Upper lobe of left lung (tissue), 6 donors: ENCODE results near the gene FBXO11. TPM values are rescaled to one million over a fixed set of nuclear protein-coding genes. Genes with fewer than 3 reads are reported as not detected.
"Not testable (repeated sequence)": the region's sequence is repeated elsewhere in the genome, so short reads cannot be mapped to it uniquely, and the experiment has no call there.

Experiments
- ATAC-seq, 2 donors: fragments of 200-7000 bp; cut with Tn5 transposase; one replicate each; pipeline ENCODE4 v1.9.1; 2022; ENCODE audit warnings: mild to moderate bottlenecking in 2 of 2, moderate library complexity in 2 of 2; ENCODE audit not compliant: low FRiP score in 2 of 2
- DNase-seq, 2 donors: peaks; one replicate each; pipeline ENCODE4 v3.0.0-alpha.2; 2019 to 2020
- H3K27ac ChIP-seq, 4 donors: fragments of 200-600 bp; sonication (generic); one replicate each; pipeline ENCODE4 v1.5.1; 2016 to 2019
- H3K27me3 ChIP-seq, 4 donors: fragments of 200-600 bp; sonication (generic); one replicate each; pipeline ENCODE4 v1.5.1; 2017 to 2019
- H3K36me3 ChIP-seq, 4 donors: fragments of 200-600 bp; sonication (generic); one replicate each; pipeline ENCODE4 v1.5.1; 2016 to 2019
- H3K4me1 ChIP-seq, 4 donors: fragments of 200-600 bp; sonication (generic); one replicate each; pipeline ENCODE4 v1.5.1; 2018 to 2019
- H3K4me3 ChIP-seq, 4 donors: fragments of 200-600 bp; sonication (generic); one replicate each; pipeline ENCODE4 v1.5.1; 2017 to 2019; ENCODE audit warnings: mild to moderate bottlenecking in 2 of 4, moderate library complexity in 1 of 4
- H3K9me3 ChIP-seq, 4 donors: fragments of 200-600 bp; sonication (generic); one replicate each; pipeline ENCODE4 v1.5.1; 2018 to 2019
- CTCF ChIP-seq, 6 experiments: fragments of 450-650 bp in 4 of 6; fragments of 200-600 bp in 2 of 6; sonication (generic) in 2 of 6; IDR thresholded peaks; one replicate each; pipeline ENCODE4 v1.5.1; 2016 to 2019; ENCODE audit warnings: antibody characterized with exemption in 6 of 6
- EP300 ChIP-seq, 4 donors: sonication (generic); formaldehyde crosslinking; IDR thresholded peaks; one replicate each; pipeline ENCODE4 v1.5.1; 2017; ENCODE audit warnings: antibody characterized with exemption in 4 of 4, control low read depth in 2 of 4
- POLR2A ChIP-seq, 4 donors: fragments of 450-650 bp; IDR thresholded peaks; one replicate each; pipeline ENCODE4 v1.5.1; 2016 to 2017; ENCODE audit warnings: antibody characterized with exemption in 4 of 4, mild to moderate bottlenecking in 2 of 4
- POLR2AphosphoS5 ChIP-seq, 2 donors: sonication (generic); formaldehyde crosslinking; IDR thresholded peaks; one replicate each; pipeline ENCODE4 v1.5.1; 2017; ENCODE audit warnings: antibody characterized with exemption in 2 of 2
- WGBS, 2 donors: methylation state at CpG; one replicate each; pipeline ENCODE4 v1.1.5; 2017 to 2018; 5-methylcytosine and 5-hydroxymethylcytosine counted together
- total RNA-seq, 6 donors: library from RNA; depleted of rRNA in 4 of 6; stranded (reverse); fragments of >200 nt in 4 of 6; gene quantifications; one replicate each; pipeline versions ENCODE4 v1.1.0 to v1.2.1, GENCODE V29; 2016 to 2021
- donor health status: DM: no; HTN: no; CAD: no; lungs with moderate emphysema.
- donor health status: DM: no; HTN: yes; CAD: no; lungs with severe emphysema.

Gene FBXO11
- total RNA-seq, 6 donors from 2014 or later, result 30.5 to 99.2 (median 60.0) TPM

DNA sequence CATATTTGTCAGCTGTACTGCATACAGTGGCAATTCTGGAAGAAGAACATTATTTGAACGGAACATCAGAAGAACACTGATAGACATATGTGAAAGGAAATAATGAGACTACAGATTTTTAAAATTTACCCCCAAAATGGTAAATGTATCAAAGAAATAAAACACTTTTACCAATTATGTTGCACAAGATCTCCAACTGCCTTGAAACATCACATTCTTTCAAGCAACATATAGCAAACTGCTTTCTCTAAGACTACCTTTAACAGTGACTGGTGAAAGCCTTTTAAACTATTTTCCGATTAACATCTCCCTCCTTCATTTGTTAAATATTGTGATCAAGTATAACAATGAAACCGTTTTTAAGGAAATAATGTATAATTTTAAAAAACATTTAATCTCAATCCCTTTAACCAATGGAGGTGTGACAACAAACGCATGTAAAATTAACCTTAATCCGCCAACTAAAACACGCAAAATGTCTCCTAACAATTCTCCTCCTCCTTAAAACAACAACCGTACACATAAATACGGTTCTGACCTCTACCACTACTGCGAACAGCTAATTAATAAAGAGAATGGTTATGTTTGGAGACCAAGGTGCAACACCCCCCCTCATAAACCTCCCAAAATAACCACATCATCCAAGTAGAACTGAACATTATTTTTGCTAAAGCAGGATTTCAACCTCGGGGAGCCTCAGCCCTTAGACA lies 2.4 kb downstream of the FBXO11 start:
- Histone ChIP-seq H3K36me3 (no peaks in the 10 kb centered on the region), H3K27ac (peak overlapping the region; percentile 94 to 100 (median 98)), H3K4me1 (peaks cover 24 to 45% (median 26%) of the 10 kb centered on the region in 4 donors), H3K9me3 (no peaks in the 10 kb centered on the region), H3K27me3 (no peaks in the 10 kb centered on the region), H3K4me3 (peak overlapping the region; percentile 66 to 84 (median 73))
- no peak for DNase-seq
- TF ChIP-seq POLR2A (IDR thresholded peaks at IDR 0.05), result no peak
- TF ChIP-seq POLR2AphosphoS5 (IDR thresholded peaks at IDR 0.05), result no peak
- TF ChIP-seq EP300 (IDR thresholded peaks at IDR 0.05), result no peak
- ATAC-seq, result no peak
- WGBS, 2 donors, result 2 to 3% methylated on average over 10 of the region's 10 CpGs

DNA sequence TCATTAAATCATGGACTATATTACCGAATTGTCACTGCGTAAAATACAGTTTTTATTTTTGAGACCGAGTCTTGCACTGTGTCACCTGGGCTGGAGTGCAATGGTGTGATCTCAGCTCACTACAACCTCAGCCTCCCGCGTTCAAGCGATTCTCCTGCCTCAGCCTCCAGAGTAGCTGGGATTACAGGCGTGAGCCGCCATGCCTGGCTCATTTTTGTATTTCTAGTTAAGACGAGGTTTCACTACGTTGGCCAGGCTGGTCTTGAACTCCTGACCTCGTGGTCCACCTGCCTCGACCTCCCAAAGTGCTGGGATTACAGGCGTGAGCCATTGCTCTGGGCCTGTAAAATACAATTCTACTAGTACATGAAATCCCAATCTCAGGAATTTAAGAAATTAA lies 4.4 kb downstream of the FBXO11 start:
- not testable (repeated sequence) for H3K4me3 ChIP-seq, ATAC-seq
- H3K4me1 ChIP-seq, result peaks cover 25 to 53% (median 33%) of the 10 kb centered on the region in 4 donors

DNA sequence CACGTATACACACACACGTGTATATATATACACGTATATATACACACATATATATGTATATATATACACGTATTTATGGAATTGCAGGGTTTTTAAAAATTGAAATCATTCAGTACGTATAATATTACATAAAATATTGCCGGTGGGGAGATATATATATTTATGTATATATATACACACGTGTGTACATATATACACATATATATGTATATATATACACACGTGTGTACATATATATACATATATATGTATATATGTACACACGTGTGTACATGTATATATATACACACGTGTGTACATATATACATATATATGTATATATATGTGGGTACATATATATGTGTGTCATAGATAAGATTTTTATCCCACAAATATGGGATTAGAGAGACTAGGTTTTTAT lies 5.4 kb downstream of the FBXO11 start:
- TF ChIP-seq POLR2A (IDR thresholded peaks at IDR 0.05) (no peak), POLR2AphosphoS5 (IDR thresholded peaks at IDR 0.05) (no peak), CTCF (IDR thresholded peaks at IDR 0.05) (no peak), EP300 (IDR thresholded peaks at IDR 0.05) (no peak)
- ATAC-seq, result no peak

More for the DNA sequence above, 4.4 kb downstream of the FBXO11 start:
- H3K36me3 ChIP-seq, DNase-seq, H3K27me3 ChIP-seq, H3K9me3 ChIP-seq, H3K27ac ChIP-seq: not testable (repeated sequence)
- WGBS, 2 donors, result 91 to 92% methylated on average over 13 of the region's 13 CpGs

GRCh38 chr2:47899915-47900816 lies 6.1 kb downstream of the FBXO11 start:
- WGBS, 2 donors, result 74 to 79% methylated on average over 25 of the region's 25 CpGs
- peak; percentile 20 to 31 for ATAC-seq
- H3K27ac ChIP-seq, result peak overlapping the region in 3 of 4 donors; percentile 21 to 57 (median 39)
- no peaks in the 10 kb centered on the region for H3K27me3 ChIP-seq
- no peak for TF ChIP-seq POLR2A (IDR thresholded peaks at IDR 0.05)
- TF ChIP-seq EP300 (IDR thresholded peaks at IDR 0.05), result peak in 1 of 4 donors; percentile 68
- TF ChIP-seq CTCF (IDR thresholded peaks at IDR 0.05), result no peak
- TF ChIP-seq POLR2AphosphoS5 (IDR thresholded peaks at IDR 0.05), result no peak
- no peaks in the 10 kb centered on the region for H3K36me3 ChIP-seq
- no peaks in the 10 kb centered on the region for H3K9me3 ChIP-seq
- no peak overlapping the region for H3K4me3 ChIP-seq
- H3K4me1 ChIP-seq, result peaks cover 36 to 68% (median 43%) of the 10 kb centered on the region in 4 donors
- DNase-seq, result peak in 1 of 2 donors; percentile 34

More for the DNA sequence above, 5.4 kb downstream of the FBXO11 start:
- no peak overlapping the region for H3K4me3 ChIP-seq
- no peaks in the 10 kb centered on the region for H3K27me3 ChIP-seq
- H3K36me3 ChIP-seq, result no peaks in the 10 kb centered on the region
- DNase-seq, result no peak
- no peak overlapping the region for H3K27ac ChIP-seq
- whole genome bisulfite sequencing, 2 donors, result 64 to 82% methylated on average over 10 of the region's 10 CpGs
- no peaks in the 10 kb centered on the region for H3K9me3 ChIP-seq
- H3K4me1 ChIP-seq, result peaks cover 33 to 62% (median 39%) of the 10 kb centered on the region in 4 donors

- no peak for TF ChIP-seq EP300 (IDR thresholded peaks at IDR 0.05)
- no peak for TF ChIP-seq POLR2A (IDR thresholded peaks at IDR 0.05)
- TF ChIP-seq POLR2AphosphoS5 (IDR thresholded peaks at IDR 0.05), result no peak
- no peak for TF ChIP-seq CTCF (IDR thresholded peaks at IDR 0.05)
- H3K4me1 ChIP-seq, result peaks cover 47 to 75% (median 55%) of the 10 kb centered on the region in 4 donors
- DNase-seq (no peak), ATAC-seq (no peak)
- no peaks in the 10 kb centered on the region for H3K36me3 ChIP-seq
- WGBS, 2 donors, result 40% methylated on average over 4 of the region's 4 CpGs
- H3K27me3 ChIP-seq, result no peaks in the 10 kb centered on the region
- no peaks in the 10 kb centered on the region for H3K9me3 ChIP-seq
- H3K4me3 ChIP-seq, result no peak overlapping the region
- peak overlapping the region in 1 of 4 donors; percentile 18 for H3K27ac ChIP-seq
Observed at GRCh38 chr2:47897883-47898731, 8.2 kb downstream of the FBXO11 start.

DNA sequence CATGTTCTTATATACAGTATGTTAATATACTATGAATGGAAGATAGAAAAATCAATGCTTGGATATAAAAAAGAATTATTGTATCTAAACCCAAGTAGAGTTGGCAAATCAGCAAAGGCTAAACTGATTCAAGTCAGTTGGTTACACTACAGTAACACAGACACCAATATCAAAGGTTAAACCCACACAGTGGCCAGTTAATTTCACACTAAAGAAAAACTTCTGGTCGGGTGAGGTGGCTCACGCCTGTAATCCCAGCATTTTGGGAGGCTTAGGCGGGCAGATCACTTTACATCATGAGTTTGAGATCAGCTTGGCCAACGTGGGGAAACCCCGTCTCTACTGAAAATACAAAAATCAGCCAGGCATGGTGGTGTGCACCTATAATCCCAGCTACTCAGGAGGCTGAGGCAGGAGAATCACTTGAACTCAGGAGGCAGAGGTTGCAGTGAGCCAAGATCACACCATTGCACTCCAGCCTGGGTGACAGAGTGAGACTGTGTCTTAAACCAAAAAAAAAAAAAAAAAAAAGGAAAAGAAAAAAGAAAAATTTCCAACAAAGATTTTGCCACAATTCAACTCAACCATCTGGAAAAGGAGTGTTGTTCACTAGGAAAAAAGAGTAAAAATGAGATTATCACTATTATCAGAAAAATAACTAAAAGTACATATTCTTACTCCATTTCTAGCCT lies 9.0 kb downstream of the FBXO11 start:
- H3K9me3 ChIP-seq, H3K36me3 ChIP-seq, H3K27me3 ChIP-seq, H3K4me3 ChIP-seq, DNase-seq, ATAC-seq: not testable (repeated sequence)
- 88 to 89% methylated on average over 5 of the region's 5 CpGs for WGBS, 2 donors
- Histone ChIP-seq H3K4me1 (peaks cover 47 to 73% (median 55%) of the 10 kb centered on the region in 4 donors), H3K27ac (peak overlapping the region in 1 of 4 donors; percentile 28)
